Measurements from ENCODE around the gene SMAD6. TPM values are rescaled to one million over a fixed set of nuclear protein-coding genes. Genes with fewer than 3 reads are reported as not detected.

Gene SMAD6
- total and polyA plus RNA-seq, 2 experiments from 2014 or later = 1.6 to 15.7 TPM

GRCh38 chr15:66783314-66783713, 81.3 kb downstream of the SMAD6 start:
- Histone ChIP-seq H4K20me1 (replicated peaks; ENCODE audit: insufficient read depth) (no peaks in the 10 kb centered on the region), H3K27me3 (ENCODE audit: insufficient read depth) (no peaks in the 10 kb centered on the region), H3F3A (replicated peaks; ENCODE audit: low read depth) (no peaks in the 10 kb centered on the region), H3K9me2 (ENCODE audit: insufficient read depth) (no peaks in the 10 kb centered on the region), H3K4me3 (no peak overlapping the region), H3K4me1 (ENCODE audit: insufficient read depth) (0 out of 2 replicates have a peak, but pooled peaks cover 4% of the 10 kb centered on the region), H3K4me2 (no peak overlapping the region), H3K36me3 (ENCODE audit: insufficient read depth) (no peaks in the 10 kb centered on the region), H3K27ac (ENCODE audit: low read depth) (no peak overlapping the region), H2AFZ (no peak overlapping the region), H3K79me2 (replicated peaks; ENCODE audit: insufficient read depth) (no peaks in the 10 kb centered on the region)
- Mint-ChIP-seq H3K4me1 (peaks cover 7% of the 10 kb centered on the region; the same call in 2 of the 3 replicates), H3K9me3 (no peaks in the 10 kb centered on the region), H3K27ac (no peak overlapping the region), H3K36me3 (ENCODE audit: low read depth) (no peaks in the 10 kb centered on the region), H3K4me3 (no peak overlapping the region), H3K27me3 (ENCODE audit: insufficient read depth, low read depth, poor library complexity) (peaks cover 11% of the 10 kb centered on the region)
- DNase-seq (ENCODE audit: low spot score) = no peak
- TF ChIP-seq ZNF114 (CRISPR knock-in tag; IDR thresholded peaks at IDR 0.05) = no peak
- no peak for TF ChIP-seq NANOG (IDR thresholded peaks at IDR 0.05; ENCODE audit: borderline replicate concordance)
- TF ChIP-seq ZNF331 (CRISPR knock-in tag; IDR thresholded peaks at IDR 0.05; ENCODE audit: low read depth) = no peak
- no peak for TF ChIP-seq POLR2AphosphoS5 (IDR thresholded peaks at IDR 0.05; ENCODE audit: low read depth)
- TF ChIP-seq EZH2 (IDR thresholded peaks at IDR 0.05; ENCODE audit: low read depth, unreplicated experiment) = no peak
- no peak for TF ChIP-seq STAT1 (IDR thresholded peaks at IDR 0.05; ENCODE audit: unreplicated experiment)
- no peak for ATAC-seq

GRCh38 chr15:66783725-66784124, 81.7 kb downstream of the SMAD6 start:
- Histone ChIP-seq H3K27ac (ENCODE audit: low read depth) (no peak overlapping the region), H3K4me2 (no peak overlapping the region), H4K20me1 (replicated peaks; ENCODE audit: insufficient read depth) (no peaks in the 10 kb centered on the region), H3K4me1 (ENCODE audit: insufficient read depth) (0 out of 2 replicates have a peak, but pooled peaks cover 4% of the 10 kb centered on the region), H3K27me3 (ENCODE audit: insufficient read depth) (no peaks in the 10 kb centered on the region), H3K36me3 (ENCODE audit: insufficient read depth) (no peaks in the 10 kb centered on the region), H3K4me3 (no peak overlapping the region), H3K9me2 (ENCODE audit: insufficient read depth) (no peaks in the 10 kb centered on the region), H2AFZ (no peak overlapping the region), H3F3A (replicated peaks; ENCODE audit: low read depth) (no peaks in the 10 kb centered on the region), H3K79me2 (replicated peaks; ENCODE audit: insufficient read depth) (no peaks in the 10 kb centered on the region)
- peaks cover 7% of the 10 kb centered on the region; the same call in 2 of the 3 replicates for H3K4me1 Mint-ChIP-seq
- no peak overlapping the region for H3K4me3 Mint-ChIP-seq
- no peak for TF ChIP-seq JUNB (IDR thresholded peaks at IDR 0.05; ENCODE audit: unreplicated experiment)
- no peak for TF ChIP-seq REST (IDR thresholded peaks at IDR 0.05; ENCODE audit: unreplicated experiment)
- TF ChIP-seq NANOG (IDR thresholded peaks at IDR 0.05; ENCODE audit: borderline replicate concordance) = no peak
- TF ChIP-seq POLR2AphosphoS5 (IDR thresholded peaks at IDR 0.05; ENCODE audit: low read depth) = no peak
- no peak for TF ChIP-seq EZH2 (IDR thresholded peaks at IDR 0.05; ENCODE audit: low read depth, unreplicated experiment)
- ATAC-seq (no peak), DNase-seq (ENCODE audit: low spot score) (no peak)
- H3K27ac Mint-ChIP-seq = no peak overlapping the region
- no peaks in the 10 kb centered on the region for H3K9me3 Mint-ChIP-seq
- no peaks in the 10 kb centered on the region for H3K36me3 Mint-ChIP-seq (ENCODE audit: low read depth)
- peaks cover 11% of the 10 kb centered on the region for H3K27me3 Mint-ChIP-seq (ENCODE audit: insufficient read depth, low read depth, poor library complexity)
